ENCODE results near the gene ZNF474. TPM values are rescaled to one million over a fixed set of nuclear protein-coding genes. Genes with fewer than 3 reads are reported as not detected.

The ZNF474 gene
- total and polyA plus RNA-seq, 2 of the 8 experiments (the other 6 are each of a cell fraction or from before 2014, with no cell fraction given): not detected

DNA sequence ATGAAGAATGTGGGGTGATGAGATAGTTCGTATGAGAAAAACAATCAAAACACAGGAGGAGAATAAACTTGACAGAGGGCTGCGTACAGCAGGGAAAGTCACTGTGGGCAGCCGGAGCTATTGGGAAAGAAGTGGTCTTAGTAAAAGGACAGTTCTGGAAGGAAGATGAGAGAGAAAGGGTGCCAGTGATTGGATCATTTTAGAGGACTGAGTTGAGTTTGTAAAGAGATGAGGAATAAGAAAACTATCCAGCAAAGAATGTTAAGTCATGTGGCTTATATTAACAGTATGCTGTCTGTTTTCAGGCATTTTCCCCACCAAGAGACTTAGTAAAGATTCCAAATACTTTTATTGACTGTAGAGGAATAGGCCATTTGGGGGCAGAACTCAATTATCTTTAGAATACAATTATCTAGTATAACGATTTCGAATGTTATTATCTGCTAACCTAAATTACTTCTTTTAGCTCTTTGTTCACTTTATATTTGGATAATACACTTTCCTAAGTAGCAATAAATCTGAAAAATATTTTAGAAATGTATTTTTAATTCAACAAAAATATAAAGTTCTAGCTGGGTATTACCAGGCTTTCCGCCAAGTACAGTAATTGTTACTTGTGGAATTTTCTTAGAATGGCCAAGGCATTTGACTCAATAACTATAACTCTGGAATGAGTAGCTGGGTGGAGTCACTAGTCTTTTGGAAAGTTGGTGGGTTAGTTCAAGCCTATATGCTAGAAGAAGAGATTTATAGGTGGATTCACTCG, 35.7 kb upstream of the ZNF474 start:
- Histone ChIP-seq H2AK5ac (ENCODE audit: low read depth, low read length) (no peak overlapping the region), H4K91ac (replicated peaks; ENCODE audit: insufficient read length, low read length) (no peak overlapping the region), H2BK20ac (ENCODE audit: low read length) (no peak overlapping the region), H3K23ac (ENCODE audit: insufficient read length) (no peak overlapping the region), H3K27me3 (replicated peaks in 1 of 4; ENCODE audit: control insufficient read depth in 3 of 4, extremely low read depth in 1 of 4, insufficient read depth in 3 of 4, low read length in 3 of 4) (no peaks in the 10 kb centered on the region), H3K9ac (replicated peaks in 1 of 4; ENCODE audit: extremely low read depth in 1 of 4, low read depth in 3 of 4, low read length in 3 of 4) (no peak overlapping the region), H3K36me3 (ENCODE audit: control insufficient read depth in 2 of 4, insufficient read depth in 4 of 4, low read length in 3 of 4) (no peaks in the 10 kb centered on the region), H3K27ac (ENCODE audit: low read depth, low read length) (no peak overlapping the region), H3K4me3 (ENCODE audit: extremely low read depth in 1 of 4, insufficient read depth in 2 of 4, low read depth in 3 of 4, low read length in 4 of 4) (no peak overlapping the region), H2BK120ac (replicated peaks; ENCODE audit: low read depth, low read length) (no peak overlapping the region), H4K20me1 (replicated peaks in 1 of 2; ENCODE audit: control insufficient read depth in 1 of 2, insufficient read depth in 2 of 2, low read length in 2 of 2) (no peaks in the 10 kb centered on the region), H3K23me2 (ENCODE audit: low read depth, low read length) (no peaks in the 10 kb centered on the region), H3K9me3 (ENCODE audit: insufficient read depth in 2 of 2, low read depth in 1 of 2, low read length in 1 of 2) (no peaks in the 10 kb centered on the region), H2AFZ (ENCODE audit: low read length) (no peak overlapping the region), H3K79me2 (ENCODE audit: control insufficient read depth in 1 of 2, insufficient read depth in 2 of 2, low read length in 2 of 2) (no peaks in the 10 kb centered on the region), H2BK15ac (ENCODE audit: low read length) (no peak overlapping the region), H3K4ac (replicated peaks; ENCODE audit: insufficient read length, low read depth, low read length) (no peak overlapping the region), H3K56ac (replicated peaks; ENCODE audit: insufficient read length, low read depth, low read length) (no peak overlapping the region), H3K79me1 (ENCODE audit: low read depth, low read length) (no peaks in the 10 kb centered on the region), H3K4me2 (ENCODE audit: insufficient read depth in 1 of 2, low read depth in 2 of 2, low read length in 2 of 2) (no peak overlapping the region), H3K14ac (ENCODE audit: insufficient read length) (no peak overlapping the region), H3K18ac (ENCODE audit: extremely low read depth, low read length) (no peak overlapping the region), H2BK5ac (ENCODE audit: low read depth, low read length) (no peak overlapping the region), H3K4me1 (replicated peaks in 1 of 4; ENCODE audit: control insufficient read depth in 3 of 4, insufficient read depth in 4 of 4, low read length in 3 of 4) (no peaks in the 10 kb centered on the region), H4K8ac (ENCODE audit: extremely low read depth, insufficient read depth, low read length) (no peak overlapping the region), H2BK12ac (ENCODE audit: low read depth, low read length) (no peak overlapping the region), H4K5ac (ENCODE audit: insufficient read length, low read depth, low read length) (no peak overlapping the region)
- ChIA-PET POLR2A (ENCODE audit: partially characterized antibody) (no interaction called here), CTCF (ENCODE audit: partially characterized antibody) (interaction anchor here (0.6 to 8.7 kb wide), 7 partner anchors 8 to 665 kb away, joined by 3 to 78 read pairs (median 6); partner anchors contain the start of gene LOX)
- TF ChIP-seq TCF12 (IDR thresholded peaks at IDR 0.05; ENCODE audit: low read depth, low read length) (no peak), TBP (IDR thresholded peaks at IDR 0.05; ENCODE audit: low read depth, low read length) (no peak)
- no peak for FAIRE-seq
- 91% methylated on average over 7 of the region's 7 CpGs; no CpG with 5 or more reads in 1 of the 2 experiments for WGBS, 2 experiments (ENCODE audit: extremely low coverage in 1 of 2, insufficient coverage in 1 of 2, insufficient read length in 1 of 2, insufficient replicate concordance in 2 of 2, low coverage in 1 of 2, low lambda C conversion rate in 2 of 2, missing lambda C conversion rate in 1 of 2)
- DNase-seq (ENCODE audit: low read depth in 1 of 2, low spot score in 2 of 2): no peak

All from H1 (cell line).